CD4-positive, alpha-beta T cell (primary cell): ENCODE results near the gene GPM6B. TPM values are rescaled to one million over a fixed set of nuclear protein-coding genes. Genes with fewer than 3 reads are reported as not detected.

Source experiments
- ATAC-seq: fragments of 200-7000 bp; cut with Tn5 transposase; one replicate; pipeline ENCODE4 v1.10.0; 2022; ENCODE audit warnings: mild to moderate bottlenecking; ENCODE audit not compliant: poor library complexity
- CTCF ChIA-PET: fragments of 350-600 bp; sonication (Branson Sonifier 250); formaldehyde crosslinking; loops from one replicate; lab custom pipeline; 2021; ENCODE audit warnings: antibody characterized with exemption, inconsistent platforms; lab: Charles Lee
- POLR2A ChIA-PET: fragments of 350-600 bp; sonication (Branson Sonifier 250); formaldehyde crosslinking; loops from one replicate; lab custom pipeline; 2021; ENCODE audit warnings: antibody characterized with exemption, inconsistent platforms; lab: Charles Lee
- DNase-seq, 14 experiments: peaks; one replicate each; pipeline ENCODE4 v3.0.0-alpha.2; 2013 to 2020; ENCODE audit warnings: mixed read lengths in 2 of 14
- H3K27ac ChIP-seq, 2 donors: one replicate each; pipeline versions ENCODE4 v1.5.1 to v1.7.0; 2013; ENCODE audit warnings: low read length in 2 of 2, low read depth in 1 of 2, mild to moderate bottlenecking in 1 of 2
- H3K27me3 ChIP-seq, 2 experiments: 1 replicate in 1 of 2; 2 replicates in 1 of 2; pipeline versions ENCODE4 v1.6.1 to v1.7.0; 2013; ENCODE audit warnings: low read length in 2 of 2, control low read depth in 1 of 2, mild to moderate bottlenecking in 1 of 2, moderate library complexity in 1 of 2; ENCODE audit not compliant: insufficient read depth in 2 of 2, control insufficient read depth in 1 of 2
- H3K36me3 ChIP-seq: one replicate; pipeline ENCODE4 v1.6.1; 2013; ENCODE audit warnings: low read length, control low read depth; ENCODE audit not compliant: insufficient read depth
- H3K4me1 ChIP-seq: one replicate; pipeline ENCODE4 v1.6.1; 2013; ENCODE audit warnings: low read length, control low read depth; ENCODE audit not compliant: insufficient read depth
- H3K4me3 ChIP-seq: one replicate; pipeline ENCODE4 v1.5.1; 2013; ENCODE audit warnings: mild to moderate bottlenecking, low read length, moderate library complexity
- H3K9me3 ChIP-seq, 2 experiments: 1 replicate in 1 of 2; 2 replicates in 1 of 2; pipeline versions ENCODE4 v1.6.1 to v1.7.0; 2013; ENCODE audit warnings: low read length in 2 of 2, mild to moderate bottlenecking in 2 of 2, control low read depth in 1 of 2, moderate library complexity in 1 of 2; ENCODE audit not compliant: control insufficient read depth in 1 of 2, insufficient read depth in 1 of 2
- H3K27ac Mint-ChIP-seq: one replicate; pipeline ENCODE4 v1.8.0; 2020; ENCODE audit warnings: mixed read lengths
- H3K27me3 Mint-ChIP-seq: one replicate; pipeline ENCODE4 v1.8.0; 2021; ENCODE audit warnings: mixed read lengths
- H3K36me3 Mint-ChIP-seq: one replicate; pipeline ENCODE4 v1.8.0; 2021; ENCODE audit warnings: low read depth, mixed read lengths
- H3K4me1 Mint-ChIP-seq: one replicate; pipeline ENCODE4 v1.8.0; 2021; ENCODE audit warnings: low read depth, mixed read lengths
- H3K4me3 Mint-ChIP-seq: one replicate; pipeline ENCODE4 v1.8.0; 2020; ENCODE audit warnings: mild to moderate bottlenecking, mixed read lengths
- H3K9me3 Mint-ChIP-seq: one replicate; pipeline ENCODE4 v1.8.0; 2020; ENCODE audit warnings: mixed read lengths
- CTCF ChIP-seq: fragments of 200-600 bp; IDR thresholded peaks from one replicate; pipeline ENCODE4 v1.8.0; 2022; ENCODE audit warnings: antibody characterized with exemption, mild to moderate bottlenecking
- intact Hi-C, 2 experiments: fragments of 100-400 bp; cut with DNase I in 1 of 2; cut with micrococcal nuclease in 1 of 2; formaldehyde crosslinking; loops; one replicate each; pipeline versions ENCODE4 v1.15.1 to v1.9.0; 2023 to 2025; cut with DNase I, micrococcal nuclease
- total RNA-seq, 174 experiments: library from RNA in 2 of 174; stranded (reverse) in 2 of 174; gene quantifications; one replicate each; pipeline ENCODE4 v1.2.3 and lab custom pipeline; 2021 to 2026

GPM6B gene
- total RNA-seq, 2 experiments from 2014 or later, result not detected

GRCh38 chrX:13859724-13860123 lies 42.8 kb upstream of the GPM6B start:
- Mint-ChIP-seq H3K36me3 (no peaks in the 10 kb centered on the region), H3K27me3 (peaks cover 26% of the 10 kb centered on the region), H3K9me3 (no peaks in the 10 kb centered on the region), H3K27ac (no peak overlapping the region), H3K4me3 (no peak overlapping the region), H3K4me1 (no peaks in the 10 kb centered on the region)
- Histone ChIP-seq H3K27me3 (peaks cover 0 to 10% of the 10 kb centered on the region in 2 experiments), H3K4me1 (no peaks in the 10 kb centered on the region), H3K36me3 (no peaks in the 10 kb centered on the region), H3K9me3 (no peaks in the 10 kb centered on the region), H3K4me3 (no peak overlapping the region), H3K27ac (no peak overlapping the region)
- ChIA-PET POLR2A (no interaction called here), CTCF (interaction anchor here (0.5 kb wide), 1 partner anchor 48 kb away, joined by 4 read pairs; no protein-coding TSS in a partner anchor)
- ATAC-seq, result no peak
- no peak for TF ChIP-seq CTCF
- intact Hi-C loops, result no loop called here
- no peak for DNase-seq

DNA sequence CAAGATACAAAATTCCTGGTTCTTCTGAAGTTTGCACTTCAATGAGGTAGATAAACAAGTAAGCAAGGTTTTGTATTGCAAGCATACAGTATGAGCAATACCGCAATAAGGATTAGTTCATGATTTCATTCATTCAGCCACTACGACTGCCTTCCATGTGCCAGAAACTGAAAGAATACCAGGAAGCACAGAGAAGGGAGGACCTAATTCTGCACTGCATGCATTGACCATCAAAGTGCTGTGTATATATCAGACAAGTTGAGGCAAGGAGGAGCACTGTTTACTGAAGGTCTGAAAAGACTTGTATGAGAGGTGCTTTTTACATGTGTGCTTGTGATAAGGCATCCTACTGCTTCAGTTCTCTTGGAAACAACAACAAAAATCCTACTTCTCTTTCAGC lies 40.9 kb upstream of the GPM6B start:
- no peak for ATAC-seq
- H3K4me1 Mint-ChIP-seq, result no peaks in the 10 kb centered on the region
- ChIA-PET POLR2A (no interaction called here), CTCF (no interaction called here)
- DNase-seq, result no peak
- Histone ChIP-seq H3K4me3 (no peak overlapping the region), H3K27ac (no peak overlapping the region), H3K27me3 (peaks cover 0 to 5% of the 10 kb centered on the region in 2 experiments), H3K4me1 (no peaks in the 10 kb centered on the region), H3K9me3 (no peaks in the 10 kb centered on the region), H3K36me3 (no peaks in the 10 kb centered on the region)
- TF ChIP-seq CTCF, result no peak
- no peak overlapping the region for H3K4me3 Mint-ChIP-seq
- no peak overlapping the region for H3K27ac Mint-ChIP-seq
- H3K27me3 Mint-ChIP-seq, result peaks cover 26% of the 10 kb centered on the region
- no peaks in the 10 kb centered on the region for H3K9me3 Mint-ChIP-seq
- no peaks in the 10 kb centered on the region for H3K36me3 Mint-ChIP-seq
- intact Hi-C loops, result no loop called here

GRCh38 chrX:13855689-13856450 lies 39.0 kb upstream of the GPM6B start:
- Mint-ChIP-seq H3K27me3 (peaks cover 19% of the 10 kb centered on the region), H3K27ac (no peak overlapping the region), H3K36me3 (no peaks in the 10 kb centered on the region), H3K4me1 (no peaks in the 10 kb centered on the region), H3K9me3 (no peaks in the 10 kb centered on the region), H3K4me3 (no peak overlapping the region)
- no peaks in the 10 kb centered on the region for H3K36me3 ChIP-seq
- peaks cover 0 to 5% of the 10 kb centered on the region in 2 experiments for H3K27me3 ChIP-seq
- no peak overlapping the region for H3K27ac ChIP-seq
- intact Hi-C loops, result no loop called here
- TF ChIP-seq CTCF, result no peak
- H3K4me3 ChIP-seq, result no peak overlapping the region
- POLR2A ChIA-PET, result no interaction called here
- H3K4me1 ChIP-seq, result no peaks in the 10 kb centered on the region
- ATAC-seq (no peak), DNase-seq (no peak)
- CTCF ChIA-PET, result no interaction called here
- H3K9me3 ChIP-seq, result no peaks in the 10 kb centered on the region
